Kidney epithelial cell (primary cell): ENCODE results near the gene NAPB. TPM values are rescaled to one million over a fixed set of nuclear protein-coding genes. Genes with fewer than 3 reads are reported as not detected.
A peak's percentile ranks its signal among the peaks of the same experiment; 100 is the strongest.

Experiments used
- DNase-seq: peaks from one replicate; pipeline ENCODE4 v3.0.0-alpha.2; 2010; ENCODE audit warnings: low read depth
- H3K27me3 ChIP-seq: 2 replicates; pipeline ENCODE4 v1.6.0; 2011; ENCODE audit warnings: low read length; ENCODE audit not compliant: control insufficient read depth, insufficient read depth
- H3K36me3 ChIP-seq: 2 replicates; pipeline ENCODE4 v1.5.1; 2011; ENCODE audit warnings: low read length; ENCODE audit not compliant: control insufficient read depth, insufficient read depth
- H3K4me3 ChIP-seq: 2 replicates; pipeline ENCODE4 v1.5.1; 2011; ENCODE audit warnings: low read depth, mild to moderate bottlenecking, control low read depth, low read length
- CTCF ChIP-seq: IDR thresholded peaks from 2 replicates; pipeline ENCODE4 v1.5.1; 2011; ENCODE audit warnings: mild to moderate bottlenecking, moderate library complexity, low read length, control low read depth, inconsistent platforms; ENCODE audit not compliant: insufficient read depth, poor library complexity, severe bottlenecking
- total RNA-seq: library from RNA; depleted of rRNA; stranded (reverse); fragments of >200 nt; gene quantifications from 2 replicates; pipeline ENCODE4 v1.2.3, GENCODE V29; 2015

NAPB gene
- total RNA-seq, 1 donor from 2014 or later = 3.0 TPM

- H3K27me3 ChIP-seq = no peaks in the 10 kb centered on the region
- no peak for TF ChIP-seq CTCF
- no peak for DNase-seq
- no peak overlapping the region for H3K4me3 ChIP-seq
- H3K36me3 ChIP-seq = peaks cover 2% of the 10 kb centered on the region
Observed at GRCh38 chr20:23368316-23369071, 52.8 kb downstream of the NAPB start.

GRCh38 chr20:23367770-23368169, 53.5 kb downstream of the NAPB start:
- Histone ChIP-seq H3K36me3 (peaks cover 2% of the 10 kb centered on the region), H3K4me3 (no peak overlapping the region), H3K27me3 (no peaks in the 10 kb centered on the region)
- DNase-seq = no peak
- no peak for TF ChIP-seq CTCF

GRCh38 chr20:23366384-23366783, 54.9 kb downstream of the NAPB start:
- Histone ChIP-seq H3K27me3 (no peaks in the 10 kb centered on the region), H3K36me3 (no peaks in the 10 kb centered on the region), H3K4me3 (no peak overlapping the region)
- no peak for TF ChIP-seq CTCF
- DNase-seq = no peak

- no peak for TF ChIP-seq CTCF
- DNase-seq = no peak
- Histone ChIP-seq H3K36me3 (no peaks in the 10 kb centered on the region), H3K4me3 (no peak overlapping the region), H3K27me3 (no peaks in the 10 kb centered on the region)
Observed at GRCh38 chr20:23365390-23366165, 55.7 kb downstream of the NAPB start.

GRCh38 chr20:23363257-23363649, 58.0 kb downstream of the NAPB start:
- H3K4me3 ChIP-seq = peak overlapping the region; percentile 61
- TF ChIP-seq CTCF = no peak

More at GRCh38 chr20:23363257-23363649, 58.0 kb downstream of the NAPB start:
- no peak for DNase-seq
- Histone ChIP-seq H3K27me3 (no peaks in the 10 kb centered on the region), H3K36me3 (no peaks in the 10 kb centered on the region)
